Skeletal muscle satellite cell (primary cell): Measurements from ENCODE around the gene POLR2E.
"Not testable (repeated sequence)": the region's sequence is repeated elsewhere in the genome, so short reads cannot be mapped to it uniquely, and the experiment has no call there.

Source experiments
- H3K27me3 ChIP-seq: 2 replicates; pipeline ENCODE4 v1.7.0; 2013; ENCODE audit warnings: low read length; ENCODE audit not compliant: control insufficient read depth, insufficient read depth
- H3K36me3 ChIP-seq: 2 replicates; pipeline ENCODE4 v1.7.0; 2013; ENCODE audit warnings: mild to moderate bottlenecking, control low read depth, low read length; ENCODE audit not compliant: insufficient read depth
- H3K4me1 ChIP-seq: 2 replicates; pipeline ENCODE4 v1.7.0; 2013; ENCODE audit warnings: low read length; ENCODE audit not compliant: control insufficient read depth, insufficient read depth
- H3K4me2 ChIP-seq: 2 replicates; pipeline ENCODE4 v1.7.0; 2013; ENCODE audit warnings: mild to moderate bottlenecking, low read length
- H3K4me3 ChIP-seq: 2 replicates; pipeline ENCODE4 v1.7.0; 2013; ENCODE audit warnings: low read length
- H3K9ac ChIP-seq: 2 replicates; pipeline ENCODE4 v1.7.0; 2013; ENCODE audit warnings: mild to moderate bottlenecking, low read depth, low read length, moderate library complexity
- H3K9me3 ChIP-seq: replicated peaks from 2 replicates; pipeline ENCODE4 v1.7.0; 2013; ENCODE audit warnings: mild to moderate bottlenecking, control low read depth, low read length

POLR2E gene

GRCh38 chr19:1114728-1115127 lies 19.6 kb upstream of the POLR2E start:
- H3K9ac ChIP-seq, H3K27me3 ChIP-seq, H3K9me3 ChIP-seq, H3K4me2 ChIP-seq, H3K4me3 ChIP-seq: not testable (repeated sequence)
- H3K4me1 ChIP-seq = peaks cover 13% of the 10 kb centered on the region
- peaks cover 74% of the 10 kb centered on the region for H3K36me3 ChIP-seq

- Histone ChIP-seq H3K9me3 (no peaks in the 10 kb centered on the region), H3K4me1 (peaks cover 13% of the 10 kb centered on the region), H3K4me2 (peak overlapping the region; percentile 55), H3K27me3 (no peaks in the 10 kb centered on the region), H3K36me3 (peaks cover 70% of the 10 kb centered on the region), H3K4me3 (no peak overlapping the region), H3K9ac (no peak overlapping the region)
These were observed 18.9 kb upstream of the POLR2E start for GRCh38 chr19:1113986-1114483.

GRCh38 chr19:1113030-1113985 lies 18.1 kb upstream of the POLR2E start:
- Histone ChIP-seq H3K9me3 (no peaks in the 10 kb centered on the region), H3K36me3 (peaks cover 69% of the 10 kb centered on the region), H3K9ac (peak overlapping the region; percentile 56)

GRCh38 chr19:1112268-1113029 lies 17.3 kb upstream of the POLR2E start:
- Histone ChIP-seq H3K27me3 (no peaks in the 10 kb centered on the region), H3K9ac (peak overlapping the region; percentile 9), H3K36me3 (peaks cover 63% of the 10 kb centered on the region), H3K4me2 (no peak overlapping the region), H3K4me1 (peaks cover 13% of the 10 kb centered on the region), H3K9me3 (no peaks in the 10 kb centered on the region), H3K4me3 (no peak overlapping the region)

More at GRCh38 chr19:1113030-1113985, 18.1 kb upstream of the POLR2E start:
- H3K4me2 ChIP-seq = peak overlapping the region; percentile 55
- peaks cover 13% of the 10 kb centered on the region for H3K4me1 ChIP-seq
- no peaks in the 10 kb centered on the region for H3K27me3 ChIP-seq
- no peak overlapping the region for H3K4me3 ChIP-seq

GRCh38 chr19:1111641-1112267 lies 16.6 kb upstream of the POLR2E start:
- H3K4me1 ChIP-seq = peaks cover 13% of the 10 kb centered on the region
- H3K36me3 ChIP-seq = peaks cover 60% of the 10 kb centered on the region
- no peak overlapping the region for H3K9ac ChIP-seq
- H3K27me3 ChIP-seq = no peaks in the 10 kb centered on the region
- no peaks in the 10 kb centered on the region for H3K9me3 ChIP-seq
- H3K4me2 ChIP-seq = no peak overlapping the region
- no peak overlapping the region for H3K4me3 ChIP-seq

- Histone ChIP-seq H3K9me3 (no peaks in the 10 kb centered on the region), H3K36me3 (peaks cover 58% of the 10 kb centered on the region), H3K4me3 (no peak overlapping the region), H3K4me1 (peaks cover 16% of the 10 kb centered on the region), H3K4me2 (no peak overlapping the region), H3K27me3 (no peaks in the 10 kb centered on the region), H3K9ac (no peak overlapping the region)
These were observed 15.8 kb upstream of the POLR2E start for GRCh38 chr19:1110809-1111640.

- H3K27me3 ChIP-seq = no peaks in the 10 kb centered on the region
- no peak overlapping the region for H3K4me3 ChIP-seq
- peaks cover 54% of the 10 kb centered on the region for H3K36me3 ChIP-seq
- no peak overlapping the region for H3K9ac ChIP-seq
- peaks cover 25% of the 10 kb centered on the region for H3K4me1 ChIP-seq
- no peaks in the 10 kb centered on the region for H3K9me3 ChIP-seq
- no peak overlapping the region for H3K4me2 ChIP-seq
These were observed 14.8 kb upstream of the POLR2E start for GRCh38 chr19:1109697-1110671.

- no peak overlapping the region for H3K9ac ChIP-seq
- peaks cover 51% of the 10 kb centered on the region for H3K36me3 ChIP-seq
- H3K4me2 ChIP-seq = no peak overlapping the region
- H3K27me3 ChIP-seq = no peaks in the 10 kb centered on the region
- H3K4me3 ChIP-seq = no peak overlapping the region
- H3K4me1 ChIP-seq = peaks cover 24% of the 10 kb centered on the region
- H3K9me3 ChIP-seq = no peaks in the 10 kb centered on the region
These were observed 13.9 kb upstream of the POLR2E start for GRCh38 chr19:1109032-1109551.

GRCh38 chr19:1108291-1109031 lies 13.3 kb upstream of the POLR2E start:
- Histone ChIP-seq H3K27me3 (no peaks in the 10 kb centered on the region), H3K4me2 (no peak overlapping the region), H3K9ac (no peak overlapping the region), H3K9me3 (no peaks in the 10 kb centered on the region), H3K4me3 (no peak overlapping the region), H3K36me3 (peaks cover 45% of the 10 kb centered on the region), H3K4me1 (peaks cover 19% of the 10 kb centered on the region)
